Panc1 (cell line): ENCODE results near the gene USPL1. TPM values are rescaled to one million over a fixed set of nuclear protein-coding genes. Genes with fewer than 3 reads are reported as not detected.

Source experiments
- ATAC-seq: fragments of 200-7000 bp; cut with Tn5 transposase; 2 replicates; pipeline ENCODE4 v1.9.1; 2020; ENCODE audit warnings: mild to moderate bottlenecking, moderate library complexity
- BruUV-seq: library from RNA; stranded (reverse); fragments of 400-500 nt; replicated peaks from 2 replicates; lab custom pipeline; 2021; lab: Mats Ljungman, UMichigan
- CTCF ChIA-PET: fragments of 300-600 bp; sonication (Branson Sonifier 250); formaldehyde crosslinking; loops from one replicate; lab custom pipeline; 2022; ENCODE audit warnings: antibody characterized with exemption; lab: Charles Lee
- POLR2A ChIA-PET: fragments of 300-600 bp; sonication (Branson Sonifier 250); formaldehyde crosslinking; loops from one replicate; lab custom pipeline; 2022; ENCODE audit warnings: antibody characterized with exemption; lab: Charles Lee
- DNase-seq: peaks from one replicate; pipeline ENCODE4 v3.0.0-alpha.2; 2010; ENCODE audit warnings: low read depth, low spot score
- H3K27ac ChIP-seq: 2 replicates; pipeline ENCODE4 v1.5.1; 2011; ENCODE audit warnings: mild to moderate bottlenecking, low read length, inconsistent platforms
- H3K27me3 ChIP-seq: fragments of 200-500 bp; sonication (Bioruptor generic); 2 replicates; pipeline ENCODE4 v1.6.0; 2014; ENCODE audit warnings: low read length, inconsistent platforms; ENCODE audit not compliant: control insufficient read depth, insufficient read depth
- H3K36me3 ChIP-seq: fragments of 200-500 bp; sonication (Bioruptor generic); 2 replicates; pipeline ENCODE4 v1.5.1; 2014; ENCODE audit warnings: inconsistent platforms, mild to moderate bottlenecking, low read length, moderate library complexity; ENCODE audit not compliant: control insufficient read depth, insufficient read depth
- H3K4me1 ChIP-seq: 2 replicates; pipeline ENCODE4 v1.5.1; 2011; ENCODE audit warnings: inconsistent platforms, mild to moderate bottlenecking, low read length, moderate library complexity; ENCODE audit not compliant: control insufficient read depth, insufficient read depth
- H3K4me3 ChIP-seq, 2 experiments: 2 replicates each; pipeline ENCODE4 v1.5.1; 2011 to 2012; ENCODE audit warnings: low read depth in 2 of 2, low read length in 2 of 2, mild to moderate bottlenecking in 2 of 2, inconsistent platforms in 1 of 2, moderate library complexity in 1 of 2
- H3K9me3 ChIP-seq: fragments of 200-500 bp; sonication (Bioruptor generic); 2 replicates; pipeline ENCODE4 v1.5.1; 2014; ENCODE audit warnings: low read depth, mild to moderate bottlenecking, inconsistent platforms, low read length, moderate library complexity; ENCODE audit not compliant: control insufficient read depth, insufficient read depth
- CTCF ChIP-seq: fragments of 450-650 bp; IDR thresholded peaks from 2 replicates; pipeline ENCODE4 v1.5.1; 2017; ENCODE audit warnings: mild to moderate bottlenecking
- POLR2AphosphoS5 ChIP-seq: IDR thresholded peaks from 2 replicates; pipeline ENCODE4 v1.6.1; 2012; ENCODE audit warnings: mild to moderate bottlenecking, low read depth, low read length, moderate library complexity
- REST ChIP-seq, 2 experiments: IDR thresholded peaks; 2 replicates each; pipeline ENCODE4 v1.6.1; 2011 to 2012; ENCODE audit warnings: low read depth in 2 of 2, control low read depth in 1 of 2, low read length in 1 of 2, mild to moderate bottlenecking in 1 of 2, moderate library complexity in 1 of 2; ENCODE audit not compliant: insufficient read depth in 1 of 2
- SIN3A ChIP-seq: IDR thresholded peaks from 2 replicates; pipeline ENCODE4 v1.6.1; 2012; ENCODE audit warnings: low read depth, mild to moderate bottlenecking, low read length, moderate library complexity, borderline replicate concordance; ENCODE audit not compliant: insufficient read depth
- TCF7L2 ChIP-seq: IDR thresholded peaks from 2 replicates; pipeline ENCODE4 v1.6.1; 2011; ENCODE audit warnings: mild to moderate bottlenecking, low read depth, low read length, inconsistent platforms
- in situ Hi-C: cut with HindIII; loops from 2 replicates; pipeline ENCODE4 v1.10.0; 2016; ENCODE audit warnings: low sequenced_read_pairs, low pct_unique_long_range_greater_than_20kb
- intact Hi-C: fragments of 100-400 bp; cut with micrococcal nuclease; formaldehyde crosslinking; loops from one replicate; pipeline ENCODE4 v1.10.0; 2022; ENCODE audit not compliant: unreplicated experiment
- total RNA-seq: library from RNA; stranded (reverse); gene quantifications from one replicate; pipeline ENCODE4 v1.2.1, GENCODE V29; 2021; ENCODE audit not compliant: unreplicated experiment

USPL1 gene
- total RNA-seq, 1 experiment from 2014 or later, result 19.5 TPM

- ChIA-PET POLR2A (no interaction called here), CTCF (no interaction called here)
- TF ChIP-seq REST (IDR thresholded peaks at IDR 0.05; ENCODE audit: insufficient read depth in 1 of 2, low read depth in 2 of 2, low read length in 1 of 2) (no peak), TCF7L2 (no peak), CTCF (no peak), SIN3A (no peak), POLR2AphosphoS5 (no peak)
- in situ Hi-C loops (no loop called here), intact Hi-C loops (no loop called here)
- no TSS peak for BruUV-seq
- DNase-seq (no peak), ATAC-seq (no peak)
- no peaks in the 10 kb centered on the region for H3K27me3 ChIP-seq
- no peak overlapping the region for H3K27ac ChIP-seq
- H3K9me3 ChIP-seq, result no peaks in the 10 kb centered on the region
- no peaks in the 10 kb centered on the region for H3K36me3 ChIP-seq
- no peaks in the 10 kb centered on the region for H3K4me1 ChIP-seq
- no peak overlapping the region for H3K4me3 ChIP-seq
Measured at GRCh38 chr13:30600496-30600895, 17.2 kb upstream of the USPL1 start.

GRCh38 chr13:30601836-30602235 lies 15.9 kb upstream of the USPL1 start:
- no peak for ATAC-seq
- POLR2A ChIA-PET, result no interaction called here
- Histone ChIP-seq H3K9me3 (no peaks in the 10 kb centered on the region), H3K27me3 (no peaks in the 10 kb centered on the region), H3K36me3 (no peaks in the 10 kb centered on the region), H3K4me1 (no peaks in the 10 kb centered on the region), H3K27ac (no peak overlapping the region), H3K4me3 (no peak overlapping the region)
- intact Hi-C loops (no loop called here), in situ Hi-C loops (no loop called here)
- CTCF ChIA-PET, result no interaction called here
- no TSS peak for BruUV-seq
- DNase-seq, result no peak
- TF ChIP-seq SIN3A, result no peak
- no peak for TF ChIP-seq CTCF
- no peak for TF ChIP-seq TCF7L2
- TF ChIP-seq POLR2AphosphoS5, result no peak
- TF ChIP-seq REST (IDR thresholded peaks at IDR 0.05; ENCODE audit: insufficient read depth in 1 of 2, low read depth in 2 of 2, low read length in 1 of 2), result no peak
